Liver (tissue), 3 donors: Measurements from ENCODE around the gene IFNW1.

Source experiments
- EGR1 ChIP-seq, 2 donors: IDR thresholded peaks; 2 replicates each; pipeline ENCODE4 v1.6.1; 2016 to 2018; ENCODE audit warnings: antibody characterized with exemption in 2 of 2, low read depth in 2 of 2
- FOXA1 ChIP-seq: IDR thresholded peaks from 2 replicates; pipeline ENCODE4 v1.6.1; 2016; ENCODE audit warnings: antibody characterized with exemption
- GABPA ChIP-seq, 2 donors: IDR thresholded peaks in 1 of 2; conservative IDR thresholded peaks in 1 of 2; 2 replicates each; pipeline ENCODE4 v1.6.1; 2016; ENCODE audit warnings: antibody characterized with exemption in 2 of 2, mild to moderate bottlenecking in 1 of 2, moderate library complexity in 1 of 2
- HNF4G ChIP-seq: IDR thresholded peaks from 2 replicates; pipeline ENCODE4 v1.6.1; 2016; ENCODE audit warnings: antibody characterized with exemption
- JUND ChIP-seq, 2 donors: IDR thresholded peaks; 2 replicates each; pipeline ENCODE4 v1.6.1; 2016; ENCODE audit warnings: antibody characterized with exemption in 2 of 2
- RAD21 ChIP-seq, 2 donors: IDR thresholded peaks; 2 replicates each; pipeline ENCODE4 v1.6.1; 2016; ENCODE audit warnings: antibody characterized with exemption in 2 of 2, mild to moderate bottlenecking in 2 of 2
- RXRA ChIP-seq, 2 donors: IDR thresholded peaks; 2 replicates each; pipeline ENCODE4 v1.6.1; 2017 to 2018; ENCODE audit warnings: antibody characterized with exemption in 2 of 2, mild to moderate bottlenecking in 1 of 2
- SP1 ChIP-seq: IDR thresholded peaks from 2 replicates; pipeline ENCODE4 v1.6.1; 2018; ENCODE audit warnings: antibody characterized with exemption, mild to moderate bottlenecking
- TAF1 ChIP-seq: conservative IDR thresholded peaks from 2 replicates; pipeline ENCODE4 v1.6.1; 2016; ENCODE audit warnings: antibody characterized with exemption, mild to moderate bottlenecking
- YY1 ChIP-seq: IDR thresholded peaks from 2 replicates; pipeline ENCODE4 v1.6.1; 2016; ENCODE audit warnings: antibody characterized with exemption, mild to moderate bottlenecking
- TF ChIP-seq, protein P1 (sequence below): fragments of 150-350 bp; IDR thresholded peaks from 2 replicates; pipeline ENCODE4 v1.5.1; 2017; ENCODE audit warnings: improper control_type of control experiment, low read depth, low read length; ENCODE audit not compliant: missing input control
- TF ChIP-seq, protein P2 (sequence below): IDR thresholded peaks from 2 replicates; pipeline ENCODE4 v1.6.1; 2016; ENCODE audit warnings: antibody characterized with exemption, mild to moderate bottlenecking
- TF ChIP-seq, protein P3 (sequence below): IDR thresholded peaks from 2 replicates; pipeline ENCODE4 v1.6.1; 2016; ENCODE audit warnings: antibody characterized with exemption
- TF ChIP-seq, protein P4 (sequence below): IDR thresholded peaks from 2 replicates; pipeline ENCODE4 v1.6.1; 2016; ENCODE audit warnings: antibody characterized with exemption
- donor health status: healthy.
- donor health status: healthy.

DNA sequence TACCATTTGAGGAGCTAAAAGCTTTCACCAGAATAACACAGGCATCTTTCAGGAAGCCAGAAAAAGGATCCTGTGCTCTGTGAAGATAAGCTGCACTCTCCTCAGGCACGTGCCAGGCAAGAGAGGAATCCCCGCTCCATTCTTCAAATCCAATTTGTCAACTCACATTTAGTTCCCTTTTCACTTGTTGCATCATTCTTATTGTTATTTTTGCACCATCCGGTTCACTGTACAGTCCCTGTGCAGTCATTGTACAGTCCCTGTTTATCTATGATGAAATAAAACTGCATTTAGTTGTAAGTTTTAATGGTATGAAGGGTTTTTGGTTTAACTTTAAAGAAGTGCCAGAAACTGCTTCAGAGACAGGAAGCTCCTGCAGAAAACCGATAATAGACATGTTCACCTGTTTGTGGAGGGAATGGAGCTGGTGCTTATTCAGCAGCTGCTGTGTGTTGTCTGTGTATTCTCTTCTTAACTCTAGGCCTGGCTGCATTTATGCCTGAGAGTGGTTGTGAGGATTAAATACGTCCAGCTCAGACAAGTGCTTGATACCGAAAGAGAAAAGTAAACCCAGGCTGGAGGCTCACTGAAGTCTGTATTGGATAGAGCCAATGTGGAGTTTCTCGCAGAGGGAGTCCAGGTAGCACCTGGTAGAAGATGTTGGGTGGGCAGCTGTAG is 22.4 kb downstream of the IFNW1 start:
- TF ChIP-seq FOXA1: no peak
- TF ChIP-seq JUND (IDR thresholded peaks at IDR 0.05): no peak
- TF ChIP-seq, protein P1, sequence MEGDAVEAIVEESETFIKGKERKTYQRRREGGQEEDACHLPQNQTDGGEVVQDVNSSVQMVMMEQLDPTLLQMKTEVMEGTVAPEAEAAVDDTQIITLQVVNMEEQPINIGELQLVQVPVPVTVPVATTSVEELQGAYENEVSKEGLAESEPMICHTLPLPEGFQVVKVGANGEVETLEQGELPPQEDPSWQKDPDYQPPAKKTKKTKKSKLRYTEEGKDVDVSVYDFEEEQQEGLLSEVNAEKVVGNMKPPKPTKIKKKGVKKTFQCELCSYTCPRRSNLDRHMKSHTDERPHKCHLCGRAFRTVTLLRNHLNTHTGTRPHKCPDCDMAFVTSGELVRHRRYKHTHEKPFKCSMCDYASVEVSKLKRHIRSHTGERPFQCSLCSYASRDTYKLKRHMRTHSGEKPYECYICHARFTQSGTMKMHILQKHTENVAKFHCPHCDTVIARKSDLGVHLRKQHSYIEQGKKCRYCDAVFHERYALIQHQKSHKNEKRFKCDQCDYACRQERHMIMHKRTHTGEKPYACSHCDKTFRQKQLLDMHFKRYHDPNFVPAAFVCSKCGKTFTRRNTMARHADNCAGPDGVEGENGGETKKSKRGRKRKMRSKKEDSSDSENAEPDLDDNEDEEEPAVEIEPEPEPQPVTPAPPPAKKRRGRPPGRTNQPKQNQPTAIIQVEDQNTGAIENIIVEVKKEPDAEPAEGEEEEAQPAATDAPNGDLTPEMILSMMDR: no peak
- no peak for TF ChIP-seq YY1
- TF ChIP-seq, protein P2, sequence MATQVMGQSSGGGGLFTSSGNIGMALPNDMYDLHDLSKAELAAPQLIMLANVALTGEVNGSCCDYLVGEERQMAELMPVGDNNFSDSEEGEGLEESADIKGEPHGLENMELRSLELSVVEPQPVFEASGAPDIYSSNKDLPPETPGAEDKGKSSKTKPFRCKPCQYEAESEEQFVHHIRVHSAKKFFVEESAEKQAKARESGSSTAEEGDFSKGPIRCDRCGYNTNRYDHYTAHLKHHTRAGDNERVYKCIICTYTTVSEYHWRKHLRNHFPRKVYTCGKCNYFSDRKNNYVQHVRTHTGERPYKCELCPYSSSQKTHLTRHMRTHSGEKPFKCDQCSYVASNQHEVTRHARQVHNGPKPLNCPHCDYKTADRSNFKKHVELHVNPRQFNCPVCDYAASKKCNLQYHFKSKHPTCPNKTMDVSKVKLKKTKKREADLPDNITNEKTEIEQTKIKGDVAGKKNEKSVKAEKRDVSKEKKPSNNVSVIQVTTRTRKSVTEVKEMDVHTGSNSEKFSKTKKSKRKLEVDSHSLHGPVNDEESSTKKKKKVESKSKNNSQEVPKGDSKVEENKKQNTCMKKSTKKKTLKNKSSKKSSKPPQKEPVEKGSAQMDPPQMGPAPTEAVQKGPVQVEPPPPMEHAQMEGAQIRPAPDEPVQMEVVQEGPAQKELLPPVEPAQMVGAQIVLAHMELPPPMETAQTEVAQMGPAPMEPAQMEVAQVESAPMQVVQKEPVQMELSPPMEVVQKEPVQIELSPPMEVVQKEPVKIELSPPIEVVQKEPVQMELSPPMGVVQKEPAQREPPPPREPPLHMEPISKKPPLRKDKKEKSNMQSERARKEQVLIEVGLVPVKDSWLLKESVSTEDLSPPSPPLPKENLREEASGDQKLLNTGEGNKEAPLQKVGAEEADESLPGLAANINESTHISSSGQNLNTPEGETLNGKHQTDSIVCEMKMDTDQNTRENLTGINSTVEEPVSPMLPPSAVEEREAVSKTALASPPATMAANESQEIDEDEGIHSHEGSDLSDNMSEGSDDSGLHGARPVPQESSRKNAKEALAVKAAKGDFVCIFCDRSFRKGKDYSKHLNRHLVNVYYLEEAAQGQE: no peak
- no peak for TF ChIP-seq RAD21 (IDR thresholded peaks at IDR 0.05)
- TF ChIP-seq, protein P3, sequence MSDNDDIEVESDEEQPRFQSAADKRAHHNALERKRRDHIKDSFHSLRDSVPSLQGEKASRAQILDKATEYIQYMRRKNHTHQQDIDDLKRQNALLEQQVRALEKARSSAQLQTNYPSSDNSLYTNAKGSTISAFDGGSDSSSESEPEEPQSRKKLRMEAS: no peak
- TF ChIP-seq SP1: no peak
- TF ChIP-seq GABPA (IDR thresholded peaks at IDR 0.05 in 1 of 2, conservative IDR thresholded peaks at IDR 0.05 in 1 of 2): no peak
- TF ChIP-seq RXRA (IDR thresholded peaks at IDR 0.05): no peak
- TF ChIP-seq, protein P4, sequence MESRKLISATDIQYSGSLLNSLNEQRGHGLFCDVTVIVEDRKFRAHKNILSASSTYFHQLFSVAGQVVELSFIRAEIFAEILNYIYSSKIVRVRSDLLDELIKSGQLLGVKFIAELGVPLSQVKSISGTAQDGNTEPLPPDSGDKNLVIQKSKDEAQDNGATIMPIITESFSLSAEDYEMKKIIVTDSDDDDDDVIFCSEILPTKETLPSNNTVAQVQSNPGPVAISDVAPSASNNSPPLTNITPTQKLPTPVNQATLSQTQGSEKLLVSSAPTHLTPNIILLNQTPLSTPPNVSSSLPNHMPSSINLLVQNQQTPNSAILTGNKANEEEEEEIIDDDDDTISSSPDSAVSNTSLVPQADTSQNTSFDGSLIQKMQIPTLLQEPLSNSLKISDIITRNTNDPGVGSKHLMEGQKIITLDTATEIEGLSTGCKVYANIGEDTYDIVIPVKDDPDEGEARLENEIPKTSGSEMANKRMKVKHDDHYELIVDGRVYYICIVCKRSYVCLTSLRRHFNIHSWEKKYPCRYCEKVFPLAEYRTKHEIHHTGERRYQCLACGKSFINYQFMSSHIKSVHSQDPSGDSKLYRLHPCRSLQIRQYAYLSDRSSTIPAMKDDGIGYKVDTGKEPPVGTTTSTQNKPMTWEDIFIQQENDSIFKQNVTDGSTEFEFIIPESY: no peak
- TF ChIP-seq EGR1 (IDR thresholded peaks at IDR 0.05; ENCODE audit: low read depth in 2 of 2): no peak
- no peak for TF ChIP-seq TAF1
- no peak for TF ChIP-seq HNF4G
